Fibroblast of lung (primary cell): ENCODE results near the gene CLIP1. TPM values are rescaled to one million over a fixed set of nuclear protein-coding genes. Genes with fewer than 3 reads are reported as not detected.

Source experiments
- DNase-seq, 2 donors: peaks; one replicate each; pipeline versions ENCODE4 v3.0.0 to v3.0.0-alpha.2; 2010; ENCODE audit warnings: low read depth in 2 of 2
- H2AFZ ChIP-seq: 2 replicates; pipeline ENCODE4 v1.5.1; 2012; ENCODE audit warnings: low read length, control low read depth, inconsistent platforms
- H3K27ac ChIP-seq: 2 replicates; pipeline ENCODE4 v1.5.1; 2011; ENCODE audit warnings: low read length, control low read depth; ENCODE audit not compliant: insufficient read depth
- H3K27me3 ChIP-seq: 2 replicates; pipeline ENCODE4 v1.5.1; 2011; ENCODE audit warnings: mild to moderate bottlenecking, low read length; ENCODE audit not compliant: control insufficient read depth, insufficient read depth
- H3K36me3 ChIP-seq: 2 replicates; pipeline ENCODE4 v1.5.1; 2011; ENCODE audit warnings: low read length; ENCODE audit not compliant: control insufficient read depth, insufficient read depth
- H3K4me1 ChIP-seq: 2 replicates; pipeline ENCODE4 v1.5.1; 2011; ENCODE audit warnings: low read length; ENCODE audit not compliant: control insufficient read depth, insufficient read depth; ENCODE audit errors: extremely low read depth
- H3K4me2 ChIP-seq: 2 replicates; pipeline ENCODE4 v1.5.1; 2011; ENCODE audit warnings: low read length, control low read depth; ENCODE audit not compliant: insufficient read depth; ENCODE audit errors: extremely low read depth
- H3K4me3 ChIP-seq, 4 experiments: fragments of 200-600 bp in 1 of 4; sonication (generic) in 1 of 4; replicated peaks in 1 of 4; 2 replicates each; pipeline ENCODE4 v1.5.1; 2011 to 2016; ENCODE audit warnings: low read length in 4 of 4, low read depth in 3 of 4, mild to moderate bottlenecking in 3 of 4, control low read depth in 2 of 4, inconsistent platforms in 1 of 4, mixed read lengths in 1 of 4; ENCODE audit not compliant: insufficient read depth in 1 of 4; ENCODE audit errors: control extremely low read depth in 1 of 4
- H3K79me2 ChIP-seq: 2 replicates; pipeline ENCODE4 v1.5.1; 2012; ENCODE audit warnings: mild to moderate bottlenecking, low read length, inconsistent platforms; ENCODE audit not compliant: control insufficient read depth, insufficient read depth
- H3K9ac ChIP-seq: 2 replicates; pipeline ENCODE4 v1.5.1; 2011; ENCODE audit warnings: mild to moderate bottlenecking, low read length, control low read depth; ENCODE audit not compliant: insufficient read depth
- H3K9me3 ChIP-seq: 2 replicates; pipeline ENCODE4 v1.5.1; 2012; ENCODE audit warnings: low read depth, low read length; ENCODE audit not compliant: control insufficient read depth, insufficient read depth
- H4K20me1 ChIP-seq: 2 replicates; pipeline ENCODE4 v1.5.1; 2011; ENCODE audit warnings: low read length; ENCODE audit not compliant: control insufficient read depth, insufficient read depth; ENCODE audit errors: extremely low read depth
- EZH2 ChIP-seq: IDR thresholded peaks from 2 replicates; pipeline ENCODE4 v1.5.1; 2012; ENCODE audit warnings: low read length, control low read depth, mild to moderate bottlenecking; ENCODE audit errors: missing control alignments
- polyA plus RNA-seq, 2 donors: library from polyadenylated mRNA; depleted of rRNA in 1 of 2; stranded (reverse) in 1 of 2; unstranded in 1 of 2; fragments of >200 nt; gene quantifications; 2 replicates each; pipeline ENCODE4 v1.2.1, GENCODE V29; 2011 to 2012; ENCODE audit warnings: missing spikeins in 1 of 2
- total RNA-seq: library from RNA; depleted of rRNA; stranded (reverse); fragments of >200 nt; gene quantifications from 2 replicates; pipeline ENCODE4 v1.2.1, GENCODE V29; 2014
- TF ChIP-seq, protein P1 (sequence below), 2 donors: IDR thresholded peaks in 1 of 2; conservative IDR thresholded peaks in 1 of 2; 1 replicate in 1 of 2; 2 replicates in 1 of 2; pipeline ENCODE4 v1.5.1; 2011 to 2012; ENCODE audit warnings: low read length in 2 of 2, control low read depth in 1 of 2, inconsistent platforms in 1 of 2, low read depth in 1 of 2, mild to moderate bottlenecking in 1 of 2

Gene CLIP1
- total and polyA plus RNA-seq, 2 donors (not counting 1 experiment from before 2014, with no cell fraction given), result 75.5 to 147 TPM

- no peak overlapping the region for H3K4me2 ChIP-seq
- peak in 1 of 2 donors; percentile 14 for DNase-seq
- peaks cover 77% of the 10 kb centered on the region for H3K79me2 ChIP-seq
- H3K4me1 ChIP-seq, result no peaks in the 10 kb centered on the region
- no peak overlapping the region for H3K9ac ChIP-seq
- no peaks in the 10 kb centered on the region for H3K36me3 ChIP-seq
- H2AFZ ChIP-seq, result no peak overlapping the region
- TF ChIP-seq, protein P1, sequence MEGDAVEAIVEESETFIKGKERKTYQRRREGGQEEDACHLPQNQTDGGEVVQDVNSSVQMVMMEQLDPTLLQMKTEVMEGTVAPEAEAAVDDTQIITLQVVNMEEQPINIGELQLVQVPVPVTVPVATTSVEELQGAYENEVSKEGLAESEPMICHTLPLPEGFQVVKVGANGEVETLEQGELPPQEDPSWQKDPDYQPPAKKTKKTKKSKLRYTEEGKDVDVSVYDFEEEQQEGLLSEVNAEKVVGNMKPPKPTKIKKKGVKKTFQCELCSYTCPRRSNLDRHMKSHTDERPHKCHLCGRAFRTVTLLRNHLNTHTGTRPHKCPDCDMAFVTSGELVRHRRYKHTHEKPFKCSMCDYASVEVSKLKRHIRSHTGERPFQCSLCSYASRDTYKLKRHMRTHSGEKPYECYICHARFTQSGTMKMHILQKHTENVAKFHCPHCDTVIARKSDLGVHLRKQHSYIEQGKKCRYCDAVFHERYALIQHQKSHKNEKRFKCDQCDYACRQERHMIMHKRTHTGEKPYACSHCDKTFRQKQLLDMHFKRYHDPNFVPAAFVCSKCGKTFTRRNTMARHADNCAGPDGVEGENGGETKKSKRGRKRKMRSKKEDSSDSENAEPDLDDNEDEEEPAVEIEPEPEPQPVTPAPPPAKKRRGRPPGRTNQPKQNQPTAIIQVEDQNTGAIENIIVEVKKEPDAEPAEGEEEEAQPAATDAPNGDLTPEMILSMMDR (conservative IDR thresholded peaks at IDR 0.05 in 1 of 2, IDR thresholded peaks at IDR 0.05 in 1 of 2; ENCODE audit: low read depth in 1 of 2, low read length in 2 of 2), result no peak
- no peak for TF ChIP-seq EZH2
- no peaks in the 10 kb centered on the region for H3K9me3 ChIP-seq
- no peak overlapping the region for H3K4me3 ChIP-seq
- H3K27me3 ChIP-seq, result no peaks in the 10 kb centered on the region
- no peaks in the 10 kb centered on the region for H4K20me1 ChIP-seq
- no peak overlapping the region for H3K27ac ChIP-seq
These were observed 8.7 kb downstream of the CLIP1 start for GRCh38 chr12:122413516-122414404.

DNA sequence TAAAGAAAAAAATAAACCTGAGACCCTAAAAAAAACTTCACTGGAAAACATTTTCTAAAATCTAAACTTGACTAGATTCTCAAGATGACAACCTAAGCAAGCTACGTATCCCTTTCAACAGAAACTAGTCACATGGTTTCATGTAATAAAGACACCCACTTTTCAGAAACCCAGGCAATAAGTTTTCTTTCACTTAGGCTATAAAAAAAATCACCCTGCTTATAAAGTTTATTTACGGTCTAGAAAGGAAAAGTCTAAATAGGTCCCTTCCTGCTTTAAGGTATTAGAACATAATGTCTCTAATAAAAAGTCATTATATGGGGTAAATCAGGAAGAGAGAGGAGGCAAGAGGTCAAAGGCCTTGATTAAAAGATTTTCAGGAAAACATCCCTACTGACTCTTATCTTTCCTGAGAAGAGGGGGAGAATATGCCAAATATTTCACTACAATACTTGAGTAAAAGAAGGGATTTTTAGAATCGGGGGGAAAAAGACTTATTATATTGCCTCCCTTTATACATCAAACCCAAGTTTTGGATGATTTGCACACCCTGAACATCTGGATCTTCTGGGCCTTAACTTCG, 9.5 kb downstream of the CLIP1 start:
- H3K9me3 ChIP-seq, result no peaks in the 10 kb centered on the region
- DNase-seq, result no peak
- H3K79me2 ChIP-seq, result peaks cover 74% of the 10 kb centered on the region
- no peaks in the 10 kb centered on the region for H3K4me1 ChIP-seq
- H3K27ac ChIP-seq, result no peak overlapping the region
- no peaks in the 10 kb centered on the region for H3K36me3 ChIP-seq
- no peak overlapping the region for H3K4me2 ChIP-seq
- TF ChIP-seq, protein P1 (conservative IDR thresholded peaks at IDR 0.05 in 1 of 2, IDR thresholded peaks at IDR 0.05 in 1 of 2; ENCODE audit: low read depth in 1 of 2, low read length in 2 of 2), result no peak
- TF ChIP-seq EZH2, result no peak
- H3K4me3 ChIP-seq, result no peak overlapping the region
- H2AFZ ChIP-seq, result no peak overlapping the region
- no peak overlapping the region for H3K9ac ChIP-seq
- H3K27me3 ChIP-seq, result no peaks in the 10 kb centered on the region
- no peaks in the 10 kb centered on the region for H4K20me1 ChIP-seq

DNA sequence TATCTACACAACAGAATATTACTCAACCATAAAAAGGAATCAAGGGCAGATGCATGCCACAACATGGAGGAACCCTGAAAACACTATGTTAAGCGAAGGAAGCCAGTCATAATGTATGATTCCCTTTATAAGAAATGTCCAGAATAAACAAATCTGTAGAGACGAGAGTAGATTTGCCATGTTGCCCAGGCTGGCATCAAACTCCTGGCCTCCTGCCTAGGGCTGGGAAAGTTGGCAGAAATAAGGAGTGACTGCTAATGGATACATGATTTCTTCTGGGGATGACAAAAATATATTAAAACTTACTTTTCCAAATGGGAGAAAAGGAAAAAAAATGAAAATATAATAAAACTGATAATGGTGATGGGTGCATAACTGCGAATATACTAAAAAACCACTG, 10.9 kb downstream of the CLIP1 start:
- no peak for TF ChIP-seq EZH2
- TF ChIP-seq, protein P1 (conservative IDR thresholded peaks at IDR 0.05 in 1 of 2, IDR thresholded peaks at IDR 0.05 in 1 of 2; ENCODE audit: low read depth in 1 of 2, low read length in 2 of 2), result no peak
- DNase-seq, result no peak
- Histone ChIP-seq H2AFZ (no peak overlapping the region), H3K27ac (no peak overlapping the region), H3K4me3 (no peak overlapping the region), H3K79me2 (peaks cover 71% of the 10 kb centered on the region), H3K9ac (no peak overlapping the region), H3K27me3 (no peaks in the 10 kb centered on the region), H3K4me1 (peaks cover 2% of the 10 kb centered on the region), H3K9me3 (no peaks in the 10 kb centered on the region), H4K20me1 (no peaks in the 10 kb centered on the region), H3K36me3 (no peaks in the 10 kb centered on the region), H3K4me2 (no peak overlapping the region)
